ENCODE measurements around the gene LBX2.
"Not testable (repeated sequence)": the region's sequence is repeated elsewhere in the genome, so short reads cannot be mapped to it uniquely, and the experiment has no call there.

The LBX2 gene

GRCh38 chr2:74471332-74472065, 27.9 kb downstream of the LBX2 start:
- no peak for TF ChIP-seq CTCF (IDR thresholded peaks at IDR 0.05; ENCODE audit: low read depth, low read length)
- in situ Hi-C loops (cut with HindIII; ENCODE audit: low sequenced_read_pairs): no loop called here
- H3K4me3 ChIP-seq (ENCODE audit: low read depth, low read length): peak overlapping the region; percentile 64
- no peak for DNase-seq (ENCODE audit: low read depth, low spot score)

GRCh38 chr2:74470742-74471141, 28.7 kb downstream of the LBX2 start:
- DNase-seq (ENCODE audit: low read depth, low spot score); H3K4me3 ChIP-seq (ENCODE audit: low read depth, low read length); in situ Hi-C loops (cut with HindIII; ENCODE audit: low sequenced_read_pairs): not testable (repeated sequence)

- no peak for DNase-seq (ENCODE audit: low read depth, low spot score)
- in situ Hi-C loops (cut with HindIII; ENCODE audit: low sequenced_read_pairs): no loop called here
- peak overlapping the region; percentile 84 for H3K4me3 ChIP-seq (ENCODE audit: low read depth, low read length)
- no peak for TF ChIP-seq CTCF (IDR thresholded peaks at IDR 0.05; ENCODE audit: low read depth, low read length)
These were observed 35.0 kb downstream of the LBX2 start for GRCh38 chr2:74464406-74464805.

GRCh38 chr2:74462786-74463105, 36.7 kb downstream of the LBX2 start:
- H3K4me3 ChIP-seq (ENCODE audit: low read depth, low read length): no peak overlapping the region
- DNase-seq (ENCODE audit: low read depth, low spot score): no peak
- in situ Hi-C loops (cut with HindIII; ENCODE audit: low sequenced_read_pairs): no loop called here
- no peak for TF ChIP-seq CTCF (IDR thresholded peaks at IDR 0.05; ENCODE audit: low read depth, low read length)

- DNase-seq (ENCODE audit: low read depth, low spot score): no peak
- no peak for TF ChIP-seq CTCF (IDR thresholded peaks at IDR 0.05; ENCODE audit: low read depth, low read length)
- no peak overlapping the region for H3K4me3 ChIP-seq (ENCODE audit: low read depth, low read length)
- in situ Hi-C loops (cut with HindIII; ENCODE audit: low sequenced_read_pairs): no loop called here
These were observed 37.2 kb downstream of the LBX2 start for GRCh38 chr2:74462054-74462785.

- DNase-seq (ENCODE audit: low read depth, low spot score): no peak
- H3K4me3 ChIP-seq (ENCODE audit: low read depth, low read length): no peak overlapping the region
- TF ChIP-seq CTCF (IDR thresholded peaks at IDR 0.05; ENCODE audit: low read depth, low read length): no peak
- in situ Hi-C loops (cut with HindIII; ENCODE audit: low sequenced_read_pairs): no loop called here
These were observed 38.0 kb downstream of the LBX2 start for GRCh38 chr2:74461187-74462053.

- H3K4me3 ChIP-seq (ENCODE audit: low read depth, low read length); in situ Hi-C loops (cut with HindIII; ENCODE audit: low sequenced_read_pairs); DNase-seq (ENCODE audit: low read depth, low spot score): not testable (repeated sequence)
These were observed 39.2 kb downstream of the LBX2 start for GRCh38 chr2:74460187-74460586.

GRCh38 chr2:74459503-74460118, 39.8 kb downstream of the LBX2 start:
- in situ Hi-C loops (cut with HindIII; ENCODE audit: low sequenced_read_pairs); DNase-seq (ENCODE audit: low read depth, low spot score): not testable (repeated sequence)
- H3K4me3 ChIP-seq (ENCODE audit: low read depth, low read length): peak overlapping the region; percentile 89

All from astrocyte of the spinal cord (primary cell).